Measurements from ENCODE around the gene WDR18.

The WDR18 gene

GRCh38 chr19:991932-992669 lies 8.0 kb downstream of the WDR18 start:
- no peak for DNase-seq (ENCODE audit: low read depth)

DNA sequence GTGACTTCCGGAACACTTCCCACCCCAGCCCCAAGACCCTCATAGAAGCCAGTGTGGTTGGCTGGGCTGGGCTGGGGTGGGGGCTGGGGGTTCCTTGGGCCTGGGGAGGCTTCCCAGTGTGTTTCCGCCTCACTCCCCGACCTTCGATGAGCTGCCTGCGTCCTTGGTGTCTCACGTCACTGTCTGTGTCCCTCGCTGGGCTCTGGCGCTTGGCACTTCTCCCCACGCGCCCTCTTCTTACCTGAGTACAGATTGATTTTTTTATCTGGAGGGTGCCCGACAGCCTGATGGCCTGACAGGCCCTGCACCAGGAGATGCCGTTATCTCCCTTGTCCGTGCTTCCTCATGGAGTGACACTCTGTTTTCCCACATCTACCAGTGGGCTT lies 8.5 kb downstream of the WDR18 start:
- DNase-seq (ENCODE audit: low read depth), result no peak

GRCh38 chr19:993361-993830 lies 9.3 kb downstream of the WDR18 start:
- no peak for DNase-seq (ENCODE audit: low read depth)

GRCh38 chr19:993831-994393 lies 9.8 kb downstream of the WDR18 start:
- DNase-seq (ENCODE audit: low read depth), result no peak

- DNase-seq (ENCODE audit: low read depth), result no peak
Observed at GRCh38 chr19:994516-994915, 10.4 kb downstream of the WDR18 start.

- no peak for DNase-seq (ENCODE audit: low read depth)
Observed at GRCh38 chr19:995051-995827, 11.1 kb downstream of the WDR18 start.

- peak; percentile 66 for DNase-seq (ENCODE audit: low read depth)
Observed at GRCh38 chr19:996051-996838, 12.1 kb downstream of the WDR18 start.

DNA sequence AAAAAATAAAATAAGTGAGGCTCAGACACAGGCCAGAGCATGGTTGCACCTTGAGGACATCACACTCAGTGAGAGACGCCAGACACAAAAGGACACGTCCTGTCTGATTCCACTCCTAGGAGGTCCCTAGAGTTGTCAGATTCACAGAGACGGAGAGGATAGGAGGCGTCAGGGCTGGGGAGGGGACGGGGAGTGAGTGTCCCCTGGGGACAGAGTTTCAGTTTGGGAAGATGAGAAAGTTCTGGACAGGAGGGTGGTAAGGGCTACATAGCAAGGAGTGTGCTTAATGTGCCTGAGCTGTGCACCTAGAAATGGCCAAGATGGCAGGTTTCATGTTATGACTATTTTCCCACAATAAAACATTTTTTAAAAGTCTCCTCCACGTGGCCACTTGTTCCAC lies 13.9 kb downstream of the WDR18 start:
- DNase-seq (ENCODE audit: low read depth), result no peak

DNA sequence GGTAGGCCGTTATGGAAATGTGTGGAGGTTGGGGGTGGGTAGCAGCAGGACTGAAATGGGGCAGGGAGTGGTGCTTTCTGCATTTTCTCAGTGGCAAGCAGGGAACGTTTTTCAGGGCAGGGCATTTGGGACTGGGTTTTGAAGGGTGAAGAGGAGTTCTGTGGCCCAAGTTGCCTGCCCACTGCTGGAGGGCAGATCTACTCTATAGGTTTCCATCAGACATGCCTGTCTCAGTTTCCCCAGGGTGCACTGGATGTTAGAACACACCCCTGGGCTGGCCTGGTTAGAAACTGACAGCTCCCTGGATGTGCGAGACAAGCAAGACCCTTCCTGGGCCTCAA lies 15.2 kb downstream of the WDR18 start:
- DNase-seq (ENCODE audit: low read depth), result no peak

DNA sequence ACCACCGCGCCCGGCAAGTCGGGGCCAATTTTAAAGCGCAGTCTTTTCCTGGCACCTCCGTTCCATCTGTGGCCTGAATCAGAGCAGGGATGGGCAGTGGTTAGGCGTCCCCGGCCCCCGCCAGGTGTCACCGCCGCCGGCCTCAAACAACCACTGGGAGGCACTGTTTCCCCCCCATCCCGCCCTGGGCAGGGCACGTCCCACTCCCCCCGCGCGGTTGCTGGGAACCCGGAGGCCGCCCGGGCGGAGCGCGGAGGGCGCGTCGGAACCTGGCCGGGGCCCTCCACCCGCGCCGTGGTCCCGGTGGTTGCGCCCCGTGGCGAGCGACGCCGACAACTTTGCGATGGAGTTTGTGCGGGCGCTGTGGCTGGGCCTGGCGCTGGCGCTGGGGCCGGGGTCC lies 15.9 kb downstream of the WDR18 start, which contains the start of gene GRIN3B:
Gene GRIN3B (plus strand): TSS at position 325 of the 400 bp plus-strand sequence. CDS start 19 bp downstream, at position 344.
- DNase-seq (ENCODE audit: low read depth), result peak; percentile 36

- no peak for DNase-seq (ENCODE audit: low read depth)
Observed at GRCh38 chr19:1000591-1001537, 16.7 kb downstream of the WDR18 start.

DNA sequence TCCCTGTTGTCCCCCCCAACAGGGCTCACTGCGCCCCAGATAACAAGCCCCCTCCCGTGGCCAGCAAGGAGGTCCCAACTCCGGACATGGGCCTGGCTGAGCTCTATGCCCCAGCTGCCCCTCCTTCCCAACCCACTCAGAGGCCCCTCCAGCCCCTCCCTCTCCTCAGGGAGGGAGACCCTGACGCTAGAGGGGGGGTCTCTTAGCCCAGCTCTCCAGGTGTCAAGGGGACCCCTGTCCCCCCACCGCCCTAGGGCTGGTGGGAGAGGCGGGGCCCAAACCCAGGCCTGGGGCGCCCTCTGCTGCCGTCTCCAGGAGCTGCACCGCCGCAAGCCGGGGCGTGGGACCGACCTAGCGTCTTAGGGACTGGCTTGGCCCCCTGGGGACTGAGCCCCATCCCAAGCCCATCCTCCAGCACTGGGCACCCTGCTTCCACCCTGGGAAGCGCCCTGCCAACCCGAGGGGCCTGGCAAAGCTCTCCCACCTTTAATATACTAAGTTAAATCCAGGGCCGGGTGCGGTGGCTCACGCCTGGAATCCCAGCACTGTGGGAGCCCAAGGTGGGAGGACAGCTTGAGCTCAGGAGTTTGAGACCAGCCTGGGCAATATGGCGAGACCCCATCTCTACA lies 17.5 kb downstream of the WDR18 start:
- DNase-seq (ENCODE audit: low read depth), result peak; percentile 49

DNA sequence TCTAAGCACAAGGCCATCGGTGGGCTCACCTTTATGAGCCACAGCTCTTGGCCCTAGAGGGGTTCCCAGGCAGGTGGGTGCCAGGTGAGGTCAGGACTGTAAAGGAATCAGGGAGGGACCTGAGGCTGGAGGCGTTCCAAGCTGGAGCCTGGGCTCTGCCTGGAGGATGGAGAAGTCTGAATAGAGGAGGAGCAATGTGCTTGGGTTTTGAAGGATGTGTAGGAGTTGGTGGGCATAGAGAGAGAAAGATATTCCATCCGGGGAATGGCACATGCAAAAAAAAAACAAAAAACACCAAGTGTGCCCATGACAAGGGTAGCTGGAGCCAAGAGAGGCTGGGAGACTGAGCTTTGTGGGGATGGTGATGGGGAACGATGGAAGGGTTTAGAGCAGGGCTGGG lies 18.5 kb downstream of the WDR18 start:
- no peak for DNase-seq (ENCODE audit: low read depth)

- DNase-seq (ENCODE audit: low read depth), result no peak
Observed at GRCh38 chr19:1003283-1003682, 19.1 kb downstream of the WDR18 start.

DNA sequence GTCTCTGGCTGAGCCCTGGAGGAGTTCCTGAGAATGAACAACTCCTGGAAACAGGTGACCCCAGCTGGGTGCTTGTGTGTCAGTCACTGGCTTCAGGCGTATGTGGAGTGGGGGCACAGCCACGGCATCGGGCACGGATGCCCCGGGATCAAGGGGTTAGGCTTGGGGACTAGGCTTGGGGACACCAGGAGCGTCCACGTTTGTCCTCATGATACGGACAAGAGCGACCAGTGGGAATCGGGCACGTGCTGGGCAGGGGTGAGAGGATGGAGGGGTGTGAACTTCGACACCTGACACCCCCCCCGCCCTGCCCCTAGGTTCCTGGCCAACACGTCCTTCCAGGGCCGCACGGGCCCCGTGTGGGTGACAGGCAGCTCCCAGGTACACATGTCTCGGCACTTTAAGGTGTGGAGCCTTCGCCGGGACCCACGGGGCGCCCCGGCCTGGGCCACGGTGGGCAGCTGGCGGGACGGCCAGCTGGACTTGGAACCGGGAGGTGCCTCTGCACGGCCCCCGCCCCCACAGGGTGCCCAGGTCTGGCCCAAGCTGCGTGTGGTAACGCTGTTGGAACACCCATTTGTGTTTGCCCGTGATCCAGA lies 20.2 kb downstream of the WDR18 start:
- DNase-seq (ENCODE audit: low read depth), result no peak

DNA sequence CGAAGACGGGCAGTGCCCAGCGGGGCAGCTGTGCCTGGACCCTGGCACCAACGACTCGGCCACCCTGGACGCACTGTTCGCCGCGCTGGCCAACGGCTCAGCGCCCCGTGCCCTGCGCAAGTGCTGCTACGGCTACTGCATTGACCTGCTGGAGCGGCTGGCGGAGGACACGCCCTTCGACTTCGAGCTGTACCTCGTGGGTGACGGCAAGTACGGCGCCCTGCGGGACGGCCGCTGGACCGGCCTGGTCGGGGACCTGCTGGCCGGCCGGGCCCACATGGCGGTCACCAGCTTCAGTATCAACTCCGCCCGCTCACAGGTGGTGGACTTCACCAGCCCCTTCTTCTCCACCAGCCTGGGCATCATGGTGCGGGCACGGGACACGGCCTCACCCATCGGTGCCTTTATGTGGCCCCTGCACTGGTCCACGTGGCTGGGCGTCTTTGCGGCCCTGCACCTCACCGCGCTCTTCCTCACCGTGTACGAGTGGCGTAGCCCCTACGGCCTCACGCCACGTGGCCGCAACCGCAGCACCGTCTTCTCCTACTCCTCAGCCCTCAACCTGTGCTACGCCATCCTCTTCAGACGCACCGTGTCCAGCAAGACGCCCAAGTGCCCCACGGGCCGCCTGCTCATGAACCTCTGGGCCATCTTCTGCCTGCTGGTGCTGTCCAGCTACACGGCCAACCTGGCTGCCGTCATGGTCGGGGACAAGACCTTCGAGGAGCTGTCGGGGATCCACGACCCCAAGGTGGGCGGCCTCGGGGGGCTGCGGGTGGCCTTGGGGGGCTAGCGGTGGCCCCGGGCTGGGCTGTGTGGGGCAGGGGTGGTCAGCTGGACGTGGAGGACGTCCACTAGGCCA lies 20.9 kb downstream of the WDR18 start:
- no peak for DNase-seq (ENCODE audit: low read depth)

GRCh38 chr19:1006711-1007398 lies 22.7 kb downstream of the WDR18 start:
- DNase-seq (ENCODE audit: low read depth), result no peak

GRCh38 chr19:1007399-1008251 lies 23.5 kb downstream of the WDR18 start:
- no peak for DNase-seq (ENCODE audit: low read depth)
